M059J (cell line): ENCODE measurements around the gene MEI1. TPM values are rescaled to one million over a fixed set of nuclear protein-coding genes. Genes with fewer than 3 reads are reported as not detected.

Source experiments
- DNase-seq: peaks from one replicate; pipeline ENCODE4 v3.0.0-alpha.2; 2012; ENCODE audit warnings: low read depth
- total RNA-seq: library from RNA; depleted of rRNA; stranded (reverse); fragments of >200 nt; shearing (Covaris generic); gene quantifications from 2 replicates; pipeline ENCODE4 v1.2.3, GENCODE V29; 2014

MEI1 gene
- total RNA-seq, 1 experiment from 2014 or later: not detected

DNA sequence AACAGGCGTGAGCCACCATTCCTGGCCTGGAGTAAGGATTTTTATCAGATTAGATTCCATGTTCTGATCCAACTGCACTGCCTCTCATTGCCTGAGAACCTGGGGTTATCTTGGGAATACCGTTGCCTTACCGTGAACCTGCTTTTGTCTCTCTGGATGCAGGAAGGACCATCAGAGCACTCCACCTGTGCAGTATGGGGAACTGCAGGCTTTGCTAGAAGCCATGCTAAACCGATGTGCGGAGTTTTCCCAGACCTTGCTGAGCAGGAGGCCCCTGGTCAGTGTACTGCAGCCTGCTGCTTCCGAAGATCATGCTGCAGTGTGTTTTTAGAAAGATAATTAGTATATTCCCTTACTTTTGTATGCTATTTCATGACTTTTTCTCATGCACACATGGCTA, 43.6 kb downstream of the MEI1 start:
- DNase-seq: no peak

GRCh38 chr22:41745968-41746367, 46.7 kb downstream of the MEI1 start:
- no peak for DNase-seq

- peak; percentile 88 for DNase-seq
Measured at GRCh38 chr22:41746567-41747400, 47.5 kb downstream of the MEI1 start.

GRCh38 chr22:41752011-41752970, 53.0 kb downstream of the MEI1 start:
- DNase-seq: no peak

DNA sequence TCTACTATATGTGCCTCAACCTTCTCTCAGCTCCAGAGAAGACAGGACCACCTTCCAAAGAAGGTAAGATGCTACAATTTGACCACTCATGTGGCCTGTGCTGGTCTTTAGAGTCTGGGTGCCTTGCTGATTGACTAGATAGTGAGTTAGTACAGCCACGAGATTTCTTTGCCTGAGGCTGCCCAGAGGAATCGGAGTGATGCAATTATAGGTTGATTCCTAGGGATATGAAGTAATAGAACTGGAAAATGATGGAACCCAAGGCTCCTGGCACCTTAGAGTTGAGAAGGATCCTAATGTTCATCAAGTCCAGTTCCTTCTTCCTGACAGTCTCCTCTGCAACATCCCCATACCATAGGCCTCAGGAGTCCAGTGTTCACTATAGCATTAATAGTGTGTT, 54.7 kb downstream of the MEI1 start:
- DNase-seq: no peak

- no peak for DNase-seq
Measured at GRCh38 chr22:41757502-41757901, 58.2 kb downstream of the MEI1 start.

DNA sequence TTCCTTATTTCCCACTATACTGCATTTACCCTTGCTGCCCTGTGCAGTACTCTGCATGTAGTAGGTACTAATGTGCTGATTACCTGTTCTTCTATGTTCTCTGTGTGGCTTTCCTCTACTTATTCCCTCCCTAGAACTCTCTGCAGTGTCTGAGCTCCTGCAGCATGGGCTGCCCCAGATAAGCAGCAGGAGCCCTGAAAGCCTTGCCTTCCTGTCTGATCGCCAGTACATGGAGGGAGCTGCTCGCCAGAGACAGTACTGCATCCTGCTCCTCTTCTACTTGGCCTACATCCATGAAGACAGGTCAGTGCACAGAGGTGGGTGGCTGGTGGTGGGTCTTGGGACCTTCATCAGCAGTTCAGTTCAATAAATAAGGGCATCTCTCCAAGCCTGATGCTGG, 58.9 kb downstream of the MEI1 start:
- no peak for DNase-seq

GRCh38 chr22:41762980-41763779, 63.9 kb downstream of the MEI1 start:
- DNase-seq: no peak

GRCh38 chr22:41766476-41766875, 67.2 kb downstream of the MEI1 start:
- peak; percentile 20 for DNase-seq

GRCh38 chr22:41768430-41768829, 69.1 kb downstream of the MEI1 start:
- peak; percentile 83 for DNase-seq

DNA sequence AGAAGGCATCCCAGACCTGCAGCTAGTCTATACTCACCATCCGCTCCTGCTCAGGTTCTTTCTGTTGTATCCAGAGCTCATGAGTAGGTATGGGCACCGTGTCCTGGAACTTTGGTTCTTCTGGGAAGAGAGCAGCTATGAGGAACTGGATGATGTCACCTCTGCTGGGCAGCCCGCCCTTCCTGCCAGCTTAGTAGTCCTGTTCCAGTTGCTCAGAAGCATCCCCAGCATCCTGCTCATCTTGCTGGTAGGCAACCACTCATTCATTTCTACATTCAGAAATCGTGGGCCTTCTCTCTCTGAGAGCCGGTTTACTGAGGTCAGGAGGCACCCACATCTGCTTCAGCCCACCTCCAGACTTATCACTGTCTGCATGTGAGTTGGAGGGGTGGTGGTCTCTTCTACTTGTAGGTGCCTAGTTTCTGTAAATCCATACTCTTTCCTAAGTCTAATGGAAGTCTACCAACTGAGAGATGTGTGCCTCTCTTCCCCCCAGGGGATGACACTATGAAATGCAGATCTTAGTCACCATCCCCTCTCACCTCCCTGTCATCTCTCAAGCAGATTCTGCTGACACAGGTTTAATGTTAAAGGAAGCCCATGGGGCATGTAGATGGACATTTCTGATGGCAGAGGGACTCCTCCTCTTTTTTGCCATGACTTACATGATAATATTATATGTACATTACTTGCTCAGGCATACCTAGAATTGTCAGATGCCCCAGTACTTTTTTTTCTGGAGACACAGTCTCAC, 71.6 kb downstream of the MEI1 start:
- peak; percentile 65 for DNase-seq

DNA sequence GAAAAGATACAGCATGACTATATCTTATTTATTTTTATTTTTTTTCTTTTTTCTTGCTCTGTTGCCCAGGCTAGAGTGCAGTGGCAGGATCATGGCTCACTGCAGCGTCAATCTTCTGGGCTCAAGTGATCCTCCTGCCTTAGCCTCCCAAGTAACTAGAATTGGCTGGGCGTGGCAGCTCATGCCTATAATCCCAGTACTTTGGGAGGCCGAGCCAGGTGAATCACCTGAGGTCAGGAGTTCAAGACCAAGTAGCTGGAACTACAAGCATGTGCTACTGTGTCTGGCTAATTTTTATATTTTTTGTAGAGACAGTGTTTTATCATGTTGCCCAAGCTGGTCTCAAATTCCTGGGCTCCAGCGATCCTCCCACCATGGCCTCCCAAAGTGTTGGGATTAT, 72.9 kb downstream of the MEI1 start:
- DNase-seq: peak; percentile 5

- DNase-seq: peak; percentile 65
Measured at GRCh38 chr22:41772645-41773044, 73.3 kb downstream of the MEI1 start.

DNA sequence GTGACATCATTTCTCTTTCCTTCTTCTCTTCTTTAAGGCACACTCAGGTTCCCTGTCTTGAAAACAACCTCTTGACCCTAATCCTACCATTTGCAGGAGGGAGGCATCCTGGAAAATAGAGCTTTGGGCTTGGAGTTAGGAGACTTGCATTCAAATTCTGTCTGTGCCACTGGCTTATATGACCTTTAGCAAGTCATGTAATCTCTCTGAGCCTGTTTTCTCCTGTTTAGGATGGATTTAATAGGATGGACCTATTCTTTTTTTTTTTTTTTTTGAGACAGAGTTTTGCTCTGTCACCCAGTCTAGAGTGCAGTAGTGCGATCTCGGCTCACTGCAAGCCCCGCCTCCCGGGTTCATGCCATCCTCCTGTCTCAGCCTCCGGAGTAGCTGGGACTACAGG, 76.0 kb downstream of the MEI1 start:
- DNase-seq: no peak

DNA sequence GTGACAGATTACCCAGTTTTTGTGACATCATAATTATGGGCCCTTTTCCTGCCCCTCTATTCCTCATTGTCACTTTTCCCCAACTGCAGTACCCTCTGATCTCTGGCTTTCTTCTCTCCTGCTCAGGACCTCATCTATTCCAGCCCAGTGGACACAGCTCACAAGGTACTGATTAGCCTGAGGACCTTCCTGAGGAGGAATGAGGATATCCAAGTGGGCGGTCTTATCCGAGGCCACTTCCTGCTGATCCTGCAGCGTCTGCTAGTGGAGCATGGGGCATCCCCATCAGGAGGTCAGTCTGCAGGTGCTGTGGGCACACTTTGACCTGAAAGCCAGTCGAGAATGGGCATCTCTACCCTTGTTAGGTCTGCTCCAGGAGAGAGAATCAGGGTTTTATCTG, 76.7 kb downstream of the MEI1 start:
- DNase-seq: peak; percentile 29

DNA sequence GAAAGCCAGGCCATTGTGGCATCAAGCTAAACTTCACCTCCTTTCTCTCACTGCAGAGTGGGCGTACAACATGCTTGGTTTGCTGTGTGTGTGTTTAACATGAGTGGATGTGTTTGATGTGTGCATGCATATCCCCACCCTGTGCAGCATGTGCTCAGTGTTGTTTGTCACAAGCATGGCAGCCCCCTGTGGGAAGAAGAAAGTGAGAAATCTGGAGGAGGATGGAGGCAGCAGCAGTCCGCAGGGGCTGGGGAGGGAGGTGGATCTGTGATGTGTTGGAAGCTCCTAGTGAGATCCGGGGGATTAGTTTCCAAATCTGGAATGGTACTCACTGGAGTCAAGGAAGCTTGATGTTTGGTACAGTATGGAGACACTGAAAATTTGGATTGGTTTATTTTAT, 77.1 kb downstream of the MEI1 start:
- DNase-seq: no peak

- no peak for DNase-seq
Measured at GRCh38 chr22:41777749-41778425, 78.6 kb downstream of the MEI1 start.

DNA sequence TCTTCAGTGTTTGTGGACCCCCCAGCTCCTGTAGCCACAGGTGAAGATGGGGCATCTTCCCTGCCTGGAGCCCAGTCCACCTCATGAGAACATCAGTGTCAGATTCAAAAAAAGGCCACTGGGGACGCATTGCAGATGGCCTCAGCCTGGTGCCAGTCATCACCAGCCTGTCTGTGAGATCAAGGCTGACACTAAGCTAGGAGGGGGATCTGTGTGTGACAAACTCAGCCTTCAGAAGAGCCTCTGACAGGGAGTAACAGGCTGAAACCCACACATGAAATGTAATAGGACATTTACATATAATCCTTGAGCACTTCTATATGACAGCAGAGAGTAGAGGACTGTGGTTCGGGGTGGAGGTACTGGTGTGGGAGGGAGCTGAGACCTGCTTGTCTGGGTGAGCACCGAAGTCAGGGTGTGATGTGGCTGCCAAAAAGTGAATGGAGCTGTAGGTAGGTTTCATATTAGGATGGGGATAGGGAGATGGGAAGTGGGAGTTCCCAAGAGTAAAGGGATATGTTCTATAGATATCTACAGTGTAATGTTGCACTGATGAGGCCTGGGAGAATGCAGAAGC, 80.7 kb downstream of the MEI1 start:
- DNase-seq: no peak

DNA sequence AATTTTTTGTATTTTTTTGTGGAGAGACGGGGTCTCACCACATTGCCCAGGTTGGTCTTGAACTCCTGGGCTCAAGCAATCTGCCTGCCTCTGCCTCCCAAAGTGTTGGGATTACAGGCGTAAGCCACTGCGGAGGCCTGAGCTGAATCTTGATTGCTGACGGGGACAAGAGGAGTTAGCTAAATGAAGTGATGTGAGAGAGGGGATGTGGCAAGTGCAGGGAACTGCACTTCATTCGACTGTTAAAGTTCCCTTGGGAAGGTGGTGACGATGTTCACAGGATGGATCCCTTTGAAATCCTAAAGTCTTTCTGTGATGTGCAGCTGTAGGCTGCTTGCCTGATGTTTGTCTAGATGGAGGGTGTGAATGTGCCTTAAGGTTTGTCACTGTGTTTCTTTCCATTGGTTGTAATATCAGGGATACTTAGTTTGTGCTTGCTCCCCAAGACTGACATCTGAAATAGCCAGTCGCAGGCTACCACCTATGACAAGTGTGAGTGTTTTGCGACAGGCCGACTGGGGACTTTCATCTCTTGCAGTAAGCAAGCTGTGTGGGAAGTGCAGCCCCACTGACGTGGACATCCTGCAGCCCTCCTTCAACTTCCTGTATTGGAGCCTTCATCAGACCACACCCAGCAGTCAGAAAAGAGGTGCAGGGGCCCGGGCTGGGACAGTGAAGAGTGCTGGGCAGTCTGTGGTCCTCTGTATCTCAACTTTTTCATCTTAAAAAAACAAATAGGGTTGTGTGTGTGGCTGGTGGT, 81.6 kb downstream of the MEI1 start:
- peak; percentile 8 for DNase-seq
